MM.1S (cell line): ENCODE results near the gene KPNB1.

Source experiments
- DNase-seq: peaks from one replicate; pipeline ENCODE4 v3.0.0-alpha.2; 2015
- H2AFZ ChIP-seq: fragments of 300-600 bp; sonication (generic); 2 replicates; pipeline ENCODE4 v1.6.0; 2016; ENCODE audit warnings: antibody characterized with exemption, low read length
- H3F3A ChIP-seq: fragments of 300-600 bp; sonication (generic); 2 replicates; pipeline ENCODE4 v1.6.1; 2016; ENCODE audit warnings: mild to moderate bottlenecking, antibody characterized with exemption, low read length, moderate library complexity, mixed read lengths; ENCODE audit not compliant: insufficient read depth
- H3K27ac ChIP-seq: fragments of 300-600 bp; sonication (generic); 2 replicates; pipeline ENCODE4 v1.5.1; 2016; ENCODE audit warnings: mild to moderate bottlenecking, low read length
- H3K27me3 ChIP-seq: fragments of 300-600 bp; sonication (generic); replicated peaks from 2 replicates; pipeline ENCODE4 v1.6.0; 2016; ENCODE audit warnings: low read length; ENCODE audit not compliant: insufficient read depth
- H3K36me3 ChIP-seq: fragments of 300-600 bp; sonication (generic); replicated peaks from 2 replicates; pipeline ENCODE4 v1.6.1; 2016; ENCODE audit warnings: mild to moderate bottlenecking, low read length, mixed read lengths; ENCODE audit not compliant: insufficient read depth
- H3K4me1 ChIP-seq: fragments of 300-600 bp; sonication (generic); 2 replicates; pipeline ENCODE4 v1.6.1; 2016; ENCODE audit warnings: low read length, mixed read lengths
- H3K4me2 ChIP-seq: fragments of 300-600 bp; sonication (generic); 2 replicates; pipeline ENCODE4 v1.6.0; 2016; ENCODE audit warnings: low read depth, low read length
- H3K4me3 ChIP-seq: fragments of 300-600 bp; sonication (generic); 2 replicates; pipeline ENCODE4 v1.5.1; 2016; ENCODE audit warnings: low read length, mixed read lengths
- H3K79me2 ChIP-seq: fragments of 300-600 bp; sonication (generic); 2 replicates; pipeline ENCODE4 v1.6.1; 2016; ENCODE audit warnings: mixed run types, low read length, mixed read lengths
- H3K9ac ChIP-seq: fragments of 300-600 bp; sonication (generic); 2 replicates; pipeline ENCODE4 v1.6.1; 2016; ENCODE audit warnings: low read length, mixed read lengths
- H3K9me2 ChIP-seq: fragments of 300-600 bp; sonication (generic); replicated peaks from 2 replicates; pipeline ENCODE4 v1.6.1; 2016; ENCODE audit warnings: mild to moderate bottlenecking, low read length, mixed read lengths; ENCODE audit not compliant: insufficient read depth
- H3K9me3 ChIP-seq: fragments of 300-600 bp; sonication (generic); replicated peaks from 2 replicates; pipeline ENCODE4 v1.6.1; 2016; ENCODE audit warnings: mild to moderate bottlenecking, low read length, mixed read lengths; ENCODE audit not compliant: insufficient read depth
- H4K20me1 ChIP-seq: fragments of 300-600 bp; sonication (generic); 2 replicates; pipeline ENCODE4 v1.6.1; 2016; ENCODE audit warnings: mild to moderate bottlenecking, low read length, moderate library complexity, mixed read lengths; ENCODE audit not compliant: insufficient read depth
- CTCF ChIP-seq: fragments of 300-600 bp; sonication (generic); IDR thresholded peaks from 2 replicates; pipeline ENCODE4 v1.5.1; 2016; ENCODE audit warnings: antibody characterized with exemption, low read length, mixed read lengths
- EZH2 ChIP-seq: fragments of 300-600 bp; sonication (generic); optimal IDR thresholded peaks from 2 replicates; pipeline ENCODE3; 2017; ENCODE audit warnings: low read depth, mild to moderate bottlenecking, antibody characterized with exemption, low read length, mixed read lengths
- EZH2phosphoT487 ChIP-seq: fragments of 300-600 bp; sonication (generic); IDR thresholded peaks from 2 replicates; pipeline ENCODE4 v1.6.1; 2018; ENCODE audit warnings: antibody characterized with exemption, low read length

KPNB1 gene

GRCh38 chr17:47684025-47684424 is 34.3 kb downstream of the KPNB1 start:
- Histone ChIP-seq H3K79me2 (0 out of 2 replicates have a peak, but pooled peaks cover 16% of the 10 kb centered on the region), H3K27me3 (no peaks in the 10 kb centered on the region), H3K9me3 (no peaks in the 10 kb centered on the region), H3K4me3 (no peak overlapping the region), H3F3A (peaks cover 34% of the 10 kb centered on the region), H3K36me3 (peaks cover 30% of the 10 kb centered on the region; the same call in 1 of the 2 replicates), H3K9me2 (no peaks in the 10 kb centered on the region), H4K20me1 (peaks cover 4% of the 10 kb centered on the region; the same call in 1 of the 2 replicates), H3K27ac (no peak overlapping the region), H3K9ac (no peak overlapping the region), H3K4me2 (no peak overlapping the region), H2AFZ (no peak overlapping the region), H3K4me1 (no peaks in the 10 kb centered on the region)
- DNase-seq: no peak
- TF ChIP-seq CTCF: no peak
- TF ChIP-seq EZH2: no peak
- no peak for TF ChIP-seq EZH2phosphoT487

DNA sequence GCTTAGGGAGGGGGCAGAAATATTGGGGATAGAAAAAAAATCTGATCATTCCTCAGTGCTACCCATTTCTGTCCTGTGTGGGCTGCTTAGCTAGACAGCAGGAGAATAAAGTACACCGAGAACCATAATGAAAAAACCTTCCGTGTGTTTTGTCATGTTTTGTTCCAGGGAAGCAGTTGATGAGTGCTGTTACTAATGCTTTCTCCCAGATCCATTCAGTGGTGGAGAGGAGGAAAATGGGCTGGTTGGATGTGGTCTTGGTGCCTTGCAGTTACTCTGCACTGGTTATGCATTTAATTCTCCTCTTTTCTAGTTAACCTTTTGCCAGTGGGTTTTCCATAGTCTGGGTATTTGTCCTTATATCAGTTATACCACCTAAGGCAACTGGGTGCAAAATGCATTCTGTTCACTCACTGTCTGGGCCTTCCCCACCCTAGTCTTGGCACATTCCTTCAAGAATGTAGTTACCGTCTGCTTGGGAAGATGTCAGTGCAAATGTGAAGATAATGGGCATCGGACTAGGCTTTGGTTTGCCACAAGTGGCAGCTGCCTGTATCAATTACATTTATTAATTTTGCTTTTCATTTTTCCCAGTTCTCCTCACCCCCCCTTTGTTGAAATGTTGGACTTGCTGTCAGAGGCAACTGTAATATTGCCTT is 34.9 kb downstream of the KPNB1 start:
- Histone ChIP-seq H3K9me2 (no peaks in the 10 kb centered on the region), H4K20me1 (peaks cover 4% of the 10 kb centered on the region; the same call in 1 of the 2 replicates), H3K9me3 (no peaks in the 10 kb centered on the region), H3K27ac (no peak overlapping the region), H2AFZ (no peak overlapping the region), H3K36me3 (peaks cover 25% of the 10 kb centered on the region; the same call in 1 of the 2 replicates), H3K27me3 (no peaks in the 10 kb centered on the region), H3K4me2 (no peak overlapping the region), H3K79me2 (0 out of 2 replicates have a peak, but pooled peaks cover 11% of the 10 kb centered on the region), H3K4me1 (no peaks in the 10 kb centered on the region), H3K9ac (no peak overlapping the region), H3F3A (peaks cover 34% of the 10 kb centered on the region), H3K4me3 (no peak overlapping the region)
- no peak for DNase-seq
- TF ChIP-seq EZH2phosphoT487: no peak

GRCh38 chr17:47685556-47686275 is 36.0 kb downstream of the KPNB1 start:
- TF ChIP-seq EZH2: no peak
- TF ChIP-seq EZH2phosphoT487: no peak
- no peak for TF ChIP-seq CTCF
- H3K27ac ChIP-seq: no peak overlapping the region

More at GRCh38 chr17:47685556-47686275, 36.0 kb downstream of the KPNB1 start:
- Histone ChIP-seq H3K79me2 (0 out of 2 replicates have a peak, but pooled peaks cover 1% of the 10 kb centered on the region), H4K20me1 (peaks cover 4% of the 10 kb centered on the region; the same call in 1 of the 2 replicates), H3K27me3 (no peaks in the 10 kb centered on the region), H3K9ac (no peak overlapping the region), H3K4me2 (no peak overlapping the region), H3K9me2 (no peaks in the 10 kb centered on the region), H3K4me1 (no peaks in the 10 kb centered on the region), H3K9me3 (no peaks in the 10 kb centered on the region), H3K36me3 (peaks cover 20% of the 10 kb centered on the region; the same call in 1 of the 2 replicates), H3F3A (peaks cover 34% of the 10 kb centered on the region), H2AFZ (no peak overlapping the region), H3K4me3 (no peak overlapping the region)
- DNase-seq: no peak
